Measurements from ENCODE around the gene MON1B. TPM values are rescaled to one million over a fixed set of nuclear protein-coding genes. Genes with fewer than 3 reads are reported as not detected.
A peak's percentile ranks its signal among the peaks of the same experiment; 100 is the strongest.

Gene MON1B
- total and polyA plus RNA-seq, 2 of the 8 experiments (the other 6 are each of a cell fraction or from before 2014, with no cell fraction given), result 20.0 to 45.9 TPM

DNA sequence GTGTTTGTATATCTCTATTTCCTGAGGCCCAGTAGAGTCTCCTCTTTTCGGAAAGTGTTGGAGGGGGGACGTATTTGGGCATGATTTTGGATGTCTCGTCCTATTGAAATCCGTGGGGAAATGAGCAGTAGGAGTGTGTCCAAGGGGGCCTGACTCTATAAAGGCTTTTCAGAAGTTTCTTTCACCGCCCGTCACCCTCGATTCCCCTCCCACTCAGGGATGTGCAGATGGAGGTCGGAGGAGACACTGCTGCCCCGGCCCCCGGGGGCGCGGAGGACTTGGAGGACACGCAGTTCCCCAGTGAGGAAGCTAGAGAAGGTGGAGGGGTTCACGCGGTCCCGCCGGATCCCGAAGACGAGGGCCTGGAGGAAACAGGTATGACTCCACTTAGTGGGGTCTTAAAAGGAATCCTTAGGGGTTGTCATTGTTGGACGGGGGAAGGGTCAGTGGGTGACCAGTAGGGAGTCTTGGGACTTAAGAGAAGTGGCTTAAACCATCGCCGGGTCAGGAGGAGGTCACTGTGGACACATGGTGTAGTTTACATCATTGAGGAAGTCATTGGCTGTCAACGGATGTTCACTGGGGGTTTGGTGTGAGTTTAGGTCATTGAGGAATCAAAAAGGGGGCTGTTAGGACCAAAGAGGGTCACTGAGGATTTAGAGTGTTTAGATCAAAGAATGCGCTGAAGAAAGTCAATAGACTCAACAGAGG, 424 bp downstream of the MON1B start:
- H2BK12ac ChIP-seq (ENCODE audit: low read depth, low read length), result no peak overlapping the region
- peaks cover 3 to 19% of the 10 kb centered on the region in 2 experiments for H4K20me1 ChIP-seq (replicated peaks in 1 of 2; ENCODE audit: control insufficient read depth in 1 of 2, insufficient read depth in 2 of 2, low read length in 2 of 2)
- H3K27ac ChIP-seq (ENCODE audit: low read depth, low read length), result peak overlapping the region; percentile 80; the same call in 1 of the 2 replicates
- H3K79me2 ChIP-seq (ENCODE audit: control insufficient read depth in 1 of 2, insufficient read depth in 2 of 2, low read length in 2 of 2), result peaks cover 0 to 24% of the 10 kb centered on the region in 2 experiments; a peak in 2 of 4 replicates
- no peak overlapping the region for H2AK5ac ChIP-seq (ENCODE audit: low read depth, low read length)
- H3K79me1 ChIP-seq (ENCODE audit: low read depth, low read length), result peaks cover 5% of the 10 kb centered on the region
- no peak overlapping the region for H3K23ac ChIP-seq (ENCODE audit: insufficient read length)
- no peak overlapping the region for H4K91ac ChIP-seq (replicated peaks; ENCODE audit: insufficient read length, low read length)
- H3K4me1 ChIP-seq (replicated peaks in 1 of 4; ENCODE audit: control insufficient read depth in 3 of 4, insufficient read depth in 4 of 4, low read length in 3 of 4), result peaks cover 0 to 7% (median 1%) of the 10 kb centered on the region in 4 experiments; a peak in 2 of 7 replicates
- no peak overlapping the region for H4K5ac ChIP-seq (ENCODE audit: insufficient read length, low read depth, low read length)
- no peak overlapping the region for H3K14ac ChIP-seq (ENCODE audit: insufficient read length)
- H3K36me3 ChIP-seq (ENCODE audit: control insufficient read depth in 2 of 4, insufficient read depth in 4 of 4, low read length in 3 of 4), result peaks cover 4 to 18% (median 12%) of the 10 kb centered on the region in 4 experiments; a peak in 4 of 8 replicates
- H3K18ac ChIP-seq (ENCODE audit: extremely low read depth, low read length), result no peak overlapping the region
- H3K23me2 ChIP-seq (ENCODE audit: low read depth, low read length), result peaks cover 10% of the 10 kb centered on the region; the same call in 1 of the 2 replicates
- peak overlapping the region; percentile 5 for H3K56ac ChIP-seq (replicated peaks; ENCODE audit: insufficient read length, low read depth, low read length)
- no peak overlapping the region for H2BK20ac ChIP-seq (ENCODE audit: low read length)
- H2BK120ac ChIP-seq (replicated peaks; ENCODE audit: low read depth, low read length), result no peak overlapping the region
- 7% methylated on average over 24 of the region's 24 CpGs; no CpG with 5 or more reads in 1 of the 2 experiments for whole genome bisulfite sequencing, 2 experiments (ENCODE audit: extremely low coverage in 1 of 2, insufficient coverage in 1 of 2, insufficient read length in 1 of 2, insufficient replicate concordance in 2 of 2, low coverage in 1 of 2, low lambda C conversion rate in 2 of 2, missing lambda C conversion rate in 1 of 2)
- ChIA-PET POLR2A (ENCODE audit: partially characterized antibody) (interaction anchor here (2.0 to 2.1 kb wide), 2 partner anchors 15 to 21 kb away, joined by 9 to 15 read pairs; no protein-coding TSS in a partner anchor), CTCF (ENCODE audit: partially characterized antibody) (no interaction called here)
- H3K27me3 ChIP-seq (replicated peaks in 1 of 4; ENCODE audit: control insufficient read depth in 3 of 4, extremely low read depth in 1 of 4, insufficient read depth in 3 of 4, low read length in 3 of 4), result no peaks in the 10 kb centered on the region
- FAIRE-seq (no peak), DNase-seq (ENCODE audit: low read depth in 1 of 2, low spot score in 2 of 2) (no peak)
- no peaks in the 10 kb centered on the region for H3K9me3 ChIP-seq (ENCODE audit: insufficient read depth in 2 of 2, low read depth in 1 of 2, low read length in 1 of 2)
- H4K8ac ChIP-seq (ENCODE audit: extremely low read depth, insufficient read depth, low read length), result no peak overlapping the region; the same call in 1 of the 2 replicates
- H3K4ac ChIP-seq (replicated peaks; ENCODE audit: insufficient read length, low read depth, low read length), result no peak overlapping the region
- H2BK5ac ChIP-seq (ENCODE audit: low read depth, low read length), result peak overlapping the region; percentile 90; the same call in 1 of the 2 replicates
- H2BK15ac ChIP-seq (ENCODE audit: low read length), result no peak overlapping the region
- peak overlapping the region; percentile 58 to 86 (median 78) for H3K9ac ChIP-seq (replicated peaks in 1 of 4; ENCODE audit: extremely low read depth in 1 of 4, low read depth in 3 of 4, low read length in 3 of 4)
- peak overlapping the region; percentile 86 to 89 for H3K4me2 ChIP-seq (ENCODE audit: insufficient read depth in 1 of 2, low read depth in 2 of 2, low read length in 2 of 2)
- H3K4me3 ChIP-seq (ENCODE audit: extremely low read depth in 1 of 4, insufficient read depth in 2 of 4, low read depth in 3 of 4, low read length in 4 of 4), result peak overlapping the region; percentile 67 to 97 (median 92)
- peak overlapping the region; percentile 56; the same call in 1 of the 2 replicates for H2AFZ ChIP-seq (ENCODE audit: low read length)
- TF ChIP-seq CEBPB (IDR thresholded peaks at IDR 0.05; ENCODE audit: low read depth, low read length) (no peak), KDM1A (IDR thresholded peaks at IDR 0.05; ENCODE audit: borderline replicate concordance, low read length) (no peak), SIN3A (conservative IDR thresholded peaks at IDR 0.05 in 1 of 2, IDR thresholded peaks at IDR 0.05 in 1 of 2; ENCODE audit: low read depth in 1 of 2, low read length in 2 of 2) (peak in 1 of 2 experiments; percentile 51; a peak in 1 of 4 replicates), CBX5 (IDR thresholded peaks at IDR 0.05; ENCODE audit: low read depth, low read length) (no peak), PHF8 (conservative IDR thresholded peaks at IDR 0.05; ENCODE audit: low read depth, low read length) (peak; percentile 52; the same call in 1 of the 2 replicates), TCF12 (IDR thresholded peaks at IDR 0.05; ENCODE audit: low read depth, low read length) (no peak), SAP30 (IDR thresholded peaks at IDR 0.05; ENCODE audit: insufficient read depth, insufficient replicate concordance, low read length) (peak; percentile 47)
- TF ChIP-seq, protein P1, sequence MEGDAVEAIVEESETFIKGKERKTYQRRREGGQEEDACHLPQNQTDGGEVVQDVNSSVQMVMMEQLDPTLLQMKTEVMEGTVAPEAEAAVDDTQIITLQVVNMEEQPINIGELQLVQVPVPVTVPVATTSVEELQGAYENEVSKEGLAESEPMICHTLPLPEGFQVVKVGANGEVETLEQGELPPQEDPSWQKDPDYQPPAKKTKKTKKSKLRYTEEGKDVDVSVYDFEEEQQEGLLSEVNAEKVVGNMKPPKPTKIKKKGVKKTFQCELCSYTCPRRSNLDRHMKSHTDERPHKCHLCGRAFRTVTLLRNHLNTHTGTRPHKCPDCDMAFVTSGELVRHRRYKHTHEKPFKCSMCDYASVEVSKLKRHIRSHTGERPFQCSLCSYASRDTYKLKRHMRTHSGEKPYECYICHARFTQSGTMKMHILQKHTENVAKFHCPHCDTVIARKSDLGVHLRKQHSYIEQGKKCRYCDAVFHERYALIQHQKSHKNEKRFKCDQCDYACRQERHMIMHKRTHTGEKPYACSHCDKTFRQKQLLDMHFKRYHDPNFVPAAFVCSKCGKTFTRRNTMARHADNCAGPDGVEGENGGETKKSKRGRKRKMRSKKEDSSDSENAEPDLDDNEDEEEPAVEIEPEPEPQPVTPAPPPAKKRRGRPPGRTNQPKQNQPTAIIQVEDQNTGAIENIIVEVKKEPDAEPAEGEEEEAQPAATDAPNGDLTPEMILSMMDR (IDR thresholded peaks at IDR 0.05; ENCODE audit: control extremely low read depth in 1 of 3, insufficient read depth in 1 of 3, low read depth in 1 of 3, low read length in 3 of 3), result no peak
